ENCODE data around the gene OR2T33. TPM values are rescaled to one million over a fixed set of nuclear protein-coding genes. Genes with fewer than 3 reads are reported as not detected.

The OR2T33 gene
- not detected in 2 replicates for total RNA-seq

GRCh38 chr1:248277876-248278275 lies at the start of gene OR2T33:
OR2T33 (minus strand) TSS chr1:248277976; CDS start chr1:248273814, 4,162 bp downstream.

GRCh38 chr1:248324468-248324867 lies 46.7 kb upstream of the OR2T33 start, which contains the start of gene OR2M7:
OR2M7 (minus strand) TSS chr1:248324568; CDS start chr1:248324568, 0 bp downstream.

GRCh38 chr1:248303324-248303723 lies 25.5 kb upstream of the OR2T33 start, which contains the start of gene OR2T12:
OR2T12 (minus strand) TSS chr1:248303424; CDS start chr1:248295578, 7,846 bp downstream.

GRCh38 chr1:248231117-248231516 lies 46.7 kb downstream of the OR2T33 start, which contains the start of gene OR2M4:
OR2M4 (plus strand) TSS chr1:248231417; CDS start chr1:248238929, 7,512 bp downstream.

Other genes starting within 250 kb of the OR2T33 start
- not detected in 2 replicates for gene OR2L2, start 247.9 kb downstream of the OR2T33 start, total RNA-seq
- not detected in 2 replicates for gene OR2L3, start 231.1 kb downstream of the OR2T33 start, total RNA-seq
- gene OR2L13, start 182.8 kb downstream of the OR2T33 start, total RNA-seq, result not detected in 2 replicates
- not detected in 2 replicates for gene OR2M5, start 132.8 kb downstream of the OR2T33 start, total RNA-seq
- gene OR2M2, start 103.2 kb downstream of the OR2T33 start, total RNA-seq, result not detected in 2 replicates
- not detected in 2 replicates for gene OR2M3, start 80.7 kb downstream of the OR2T33 start, total RNA-seq
- gene OR2M4, start 46.6 kb downstream of the OR2T33 start, total RNA-seq, result not detected in 2 replicates
- gene OR2T12, start 25.4 kb upstream of the OR2T33 start, total RNA-seq, result not detected in 2 replicates
- gene OR2M7, start 46.6 kb upstream of the OR2T33 start, total RNA-seq, result not detected in 2 replicates
- not detected in 2 replicates for gene OR14C36, start 70.8 kb upstream of the OR2T33 start, total RNA-seq
- not detected in 2 replicates for gene OR2T4, start 83.7 kb upstream of the OR2T33 start, total RNA-seq
- gene OR2T6, start 97.8 kb upstream of the OR2T33 start, total RNA-seq, result not detected in 2 replicates
- not detected in 2 replicates for gene OR2T1, start 125.1 kb upstream of the OR2T33 start, total RNA-seq
- gene OR2T2, start 167.7 kb upstream of the OR2T33 start, total RNA-seq, result not detected in 2 replicates
- gene OR2T3, start 195.4 kb upstream of the OR2T33 start, total RNA-seq, result not detected in 2 replicates
- not detected in 2 replicates for gene OR2T5, start 210.6 kb upstream of the OR2T33 start, total RNA-seq
- gene OR2G6, start 230.1 kb upstream of the OR2T33 start, total RNA-seq, result not detected in 2 replicates

All from endothelial cell of coronary artery (primary cell).